ENCODE measurements around the gene MT1E.

The MT1E gene

DNA sequence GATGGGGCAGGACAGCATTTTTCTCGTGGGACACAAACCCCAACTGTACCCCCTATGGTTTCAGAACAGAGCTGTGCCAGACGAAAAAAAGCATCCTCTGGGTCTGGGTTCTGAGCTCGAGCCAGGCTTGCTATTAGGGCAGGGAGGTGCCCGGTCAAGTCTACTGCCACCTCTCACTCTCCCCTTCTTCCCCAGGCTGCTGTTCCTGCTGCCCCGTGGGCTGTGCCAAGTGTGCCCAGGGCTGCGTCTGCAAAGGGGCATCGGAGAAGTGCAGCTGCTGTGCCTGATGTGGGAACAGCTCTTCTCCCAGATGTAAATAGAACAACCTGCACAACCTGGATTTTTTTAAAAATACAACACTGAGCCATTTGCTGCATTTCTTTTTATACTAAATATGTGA lies 1.1 kb downstream of the MT1E start:
- no peak for DNase-seq (ENCODE audit: low read depth, low spot score)

DNA sequence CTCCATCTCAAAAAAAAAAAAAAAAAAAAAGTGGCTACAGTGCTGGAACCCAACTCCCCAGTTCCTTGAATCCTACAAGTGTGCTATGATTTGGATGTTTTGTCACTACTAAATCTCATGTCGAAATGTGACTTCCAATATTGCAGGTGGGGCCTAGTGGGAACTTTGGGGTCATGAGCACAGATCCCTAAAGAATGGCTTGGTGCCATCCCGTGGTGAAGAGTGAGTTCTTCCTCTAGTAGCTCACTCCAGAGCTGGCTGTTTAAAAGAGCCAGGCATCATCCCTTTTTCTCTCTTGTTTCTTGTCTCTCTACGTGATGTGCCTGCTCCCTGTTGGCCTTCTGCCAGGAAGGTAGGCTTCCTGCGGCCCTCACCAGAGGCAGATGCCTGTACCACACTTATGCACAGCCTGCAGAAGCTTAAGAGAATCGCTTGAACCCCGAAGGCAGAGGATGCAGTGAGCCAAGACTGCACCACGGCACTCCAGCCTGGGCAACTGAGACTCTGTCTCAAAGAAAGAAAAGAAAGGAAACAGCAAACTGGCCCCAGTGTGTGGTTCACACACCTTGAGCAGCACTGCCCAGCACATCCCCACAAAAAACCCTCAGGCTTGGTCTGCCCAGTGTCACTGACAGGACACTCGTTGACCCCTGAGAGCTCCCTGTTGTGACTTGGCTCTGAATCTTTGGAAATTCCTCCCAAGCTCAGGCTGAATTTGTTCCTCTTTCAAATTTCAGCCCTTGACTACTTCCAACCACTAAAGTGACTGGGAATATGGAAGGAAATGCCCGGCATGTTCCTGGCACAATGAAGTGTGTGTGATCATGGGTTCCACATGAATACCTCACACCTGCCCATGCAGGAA lies 3.1 kb downstream of the MT1E start:
- no peak for DNase-seq (ENCODE audit: low read depth, low spot score)

DNA sequence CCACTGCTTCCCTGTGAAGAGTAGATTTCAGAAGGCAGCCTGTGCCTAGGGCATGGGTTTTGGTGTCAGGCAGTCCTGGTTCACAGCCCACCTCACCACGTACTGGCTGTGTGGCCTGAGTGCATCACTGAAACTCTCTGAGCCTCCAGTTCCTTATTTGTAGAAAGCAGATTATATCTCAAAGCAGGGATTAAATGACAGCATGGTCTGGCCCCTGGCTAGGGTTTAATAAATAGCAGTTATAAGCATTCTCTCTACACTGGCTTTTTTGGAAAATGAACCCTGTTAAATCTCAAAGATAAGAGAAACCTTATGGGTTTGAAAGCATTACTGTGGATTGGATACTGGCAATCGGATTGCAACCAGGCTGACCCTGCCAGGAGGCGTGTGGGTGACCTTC lies 4.0 kb downstream of the MT1E start:
- DNase-seq (ENCODE audit: low read depth, low spot score) = no peak

DNA sequence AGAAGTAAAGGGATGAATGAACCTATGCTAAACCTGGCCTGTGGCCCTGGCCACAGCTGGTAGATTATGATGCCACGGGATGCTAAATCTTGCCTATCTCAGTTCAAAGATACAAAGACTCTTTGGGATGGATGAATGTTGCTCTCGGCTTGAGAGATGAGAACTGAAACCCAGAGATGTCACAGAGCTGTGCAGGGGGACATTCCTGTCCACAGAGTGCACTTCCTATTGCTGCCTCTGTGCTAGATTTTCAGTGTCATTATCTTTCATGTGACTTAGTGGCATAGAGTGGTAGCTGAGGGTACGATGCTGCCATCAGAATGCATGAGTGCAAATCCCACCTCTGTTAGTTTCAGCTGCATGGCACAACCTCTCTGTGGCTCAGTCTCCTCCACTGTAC lies 4.6 kb downstream of the MT1E start:
- no peak for DNase-seq (ENCODE audit: low read depth, low spot score)

DNA sequence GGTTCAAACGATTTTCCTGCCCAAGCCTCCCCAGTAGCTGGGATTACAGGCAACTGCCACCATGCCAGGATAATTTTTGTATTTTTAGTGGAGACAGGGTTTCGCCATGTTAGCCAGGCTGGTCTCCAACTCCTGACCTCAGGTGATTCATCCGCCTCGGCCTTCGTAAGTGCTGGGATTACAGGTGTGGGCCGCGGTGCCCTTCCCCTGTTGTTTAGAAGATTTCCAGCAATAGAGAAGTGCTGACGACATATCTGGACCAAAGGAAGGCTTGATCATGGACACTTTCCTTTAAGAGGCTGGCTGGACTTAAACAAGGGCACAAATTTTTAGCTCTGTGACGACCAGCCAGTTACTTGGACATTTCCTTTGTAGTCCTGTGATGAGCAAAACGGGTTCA lies 5.6 kb downstream of the MT1E start:
- no peak for DNase-seq (ENCODE audit: low read depth, low spot score)

DNA sequence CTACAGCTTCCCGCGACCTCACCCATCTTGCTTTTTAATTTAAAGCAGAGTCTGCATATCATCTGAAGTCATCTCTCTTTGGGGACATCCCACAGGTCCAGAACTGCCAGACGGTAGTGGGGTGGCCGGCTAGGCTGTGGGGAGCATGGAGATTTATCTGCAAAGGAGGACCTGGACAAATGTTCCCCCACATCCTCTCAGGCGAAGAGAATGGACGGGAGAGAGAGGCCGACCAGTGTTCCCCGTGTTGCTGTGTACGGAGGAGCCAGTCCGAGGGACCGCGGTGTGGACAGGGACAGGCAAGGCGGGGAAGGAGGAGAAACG lies 6.2 kb downstream of the MT1E start:
- no peak for DNase-seq (ENCODE audit: low read depth, low spot score)

DNA sequence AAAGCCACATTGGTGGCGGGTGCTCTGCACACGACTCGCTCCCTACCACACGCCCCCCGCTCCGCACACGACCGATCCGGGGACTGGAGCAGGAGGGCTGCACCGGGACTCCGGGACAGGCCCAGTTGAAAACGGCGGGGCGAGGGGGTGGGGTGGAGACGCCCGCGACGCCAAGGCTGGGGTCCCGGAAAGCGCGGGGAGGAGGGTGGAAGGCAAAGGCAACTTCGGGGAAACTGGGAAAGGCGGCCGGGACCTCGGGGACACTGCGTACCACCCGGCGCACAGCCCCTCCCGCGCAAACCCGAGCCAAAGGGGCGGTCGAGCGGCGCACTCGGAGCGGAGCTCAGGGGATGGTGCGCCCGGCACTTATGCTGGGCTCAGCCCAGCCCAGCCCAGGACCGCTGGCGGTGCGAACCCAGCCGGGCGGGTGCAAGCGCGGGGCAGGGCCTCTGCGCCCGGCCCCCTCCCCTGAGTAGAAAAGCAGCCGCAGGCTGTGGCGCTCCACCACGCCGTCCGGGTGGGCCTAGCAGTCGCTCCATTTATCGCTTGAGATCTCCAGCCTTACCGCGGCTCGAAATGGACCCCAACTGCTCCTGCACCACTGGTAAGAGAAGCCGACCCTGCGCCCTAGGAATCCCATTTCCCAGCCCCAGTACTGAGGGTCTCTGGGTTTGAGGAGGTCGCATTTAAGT lies 6.7 kb downstream of the MT1E start, which contains the start of gene MT1M:
Gene MT1M, plus strand, starts transcription at position 504 of the 692 bp plus-strand sequence. Its CDS starts 73 bp downstream, at position 577.
- no peak for DNase-seq (ENCODE audit: low read depth, low spot score)

DNA sequence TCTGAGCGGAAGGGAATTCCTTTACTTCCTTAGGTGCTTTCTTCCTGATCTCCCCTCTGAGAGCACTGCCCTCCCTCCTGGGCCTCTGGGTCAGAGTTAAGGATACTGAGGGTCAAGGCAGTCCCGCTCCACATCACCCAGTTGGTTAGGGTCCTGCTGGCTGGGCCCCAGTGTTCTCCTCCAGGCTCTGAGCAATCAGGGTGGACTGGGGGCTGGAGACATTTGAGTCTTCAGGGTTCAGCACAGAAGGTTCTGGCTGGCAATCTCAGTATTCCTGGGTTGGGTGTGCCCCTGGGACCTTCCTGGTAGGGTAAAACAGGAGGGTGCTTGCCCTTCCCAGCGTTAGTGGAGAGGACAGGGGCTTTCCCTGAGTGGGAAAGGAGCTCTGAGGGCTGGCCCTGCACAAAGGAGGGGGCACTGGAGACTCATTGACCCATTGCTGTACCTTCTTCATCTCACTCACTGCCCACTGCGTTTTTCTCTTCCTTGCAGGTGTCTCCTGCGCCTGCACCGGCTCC lies 7.3 kb downstream of the MT1E start:
- no peak for DNase-seq (ENCODE audit: low read depth, low spot score)

DNA sequence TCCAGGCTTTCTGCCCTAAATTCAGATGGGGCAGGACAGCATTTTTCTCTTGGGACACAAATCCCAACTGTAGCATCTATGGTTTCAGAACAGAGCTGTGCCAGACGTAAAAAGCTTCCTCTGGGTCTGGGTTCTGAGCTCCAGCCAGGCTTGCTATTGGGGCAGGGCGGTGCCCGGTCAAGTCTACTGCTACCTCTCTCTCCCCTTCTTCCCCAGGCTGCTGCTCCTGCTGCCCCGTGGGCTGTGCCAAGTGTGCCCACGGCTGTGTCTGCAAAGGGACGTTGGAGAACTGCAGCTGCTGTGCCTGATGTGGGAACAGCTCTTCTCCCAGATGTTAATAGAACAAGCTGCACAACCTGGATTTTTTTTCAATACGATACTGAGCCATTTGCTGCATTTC lies 8.0 kb downstream of the MT1E start:
- DNase-seq (ENCODE audit: low read depth, low spot score) = no peak

DNA sequence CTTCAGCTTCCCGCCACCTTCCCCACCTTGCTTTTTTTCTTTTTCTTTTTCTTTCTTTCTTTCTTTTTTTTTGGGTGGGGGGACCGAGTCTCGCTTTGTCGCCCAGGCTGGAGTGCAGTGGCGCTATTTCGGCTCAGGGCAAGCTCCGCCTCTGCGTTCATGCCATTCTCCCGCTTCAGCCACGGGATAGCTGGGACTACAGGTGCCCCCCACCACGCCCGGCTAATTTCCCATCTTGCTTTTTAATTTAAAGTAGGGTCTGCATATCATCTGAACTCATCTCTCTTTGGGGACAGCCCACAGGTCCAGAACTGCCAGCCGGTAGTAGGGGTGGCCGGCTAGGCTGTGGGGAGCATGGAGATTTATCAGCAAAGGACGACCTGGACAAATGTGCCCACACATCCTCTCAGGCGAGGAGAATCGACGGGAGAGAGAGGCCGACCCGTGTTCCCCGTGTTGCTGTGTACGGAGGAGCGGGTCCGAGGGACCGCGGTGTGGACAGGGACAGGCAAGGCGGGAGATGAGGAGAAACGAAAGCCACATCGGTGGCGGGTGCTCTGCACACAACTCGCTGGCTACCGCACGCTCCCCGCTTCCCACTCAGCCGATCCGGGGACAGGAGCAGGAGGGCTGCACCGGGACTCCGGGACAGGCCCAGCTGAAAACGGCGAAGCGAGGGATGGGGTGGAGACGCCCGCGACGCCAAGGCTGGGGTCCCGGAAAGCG lies 9.3 kb downstream of the MT1E start:
- no peak for DNase-seq (ENCODE audit: low read depth, low spot score)

DNA sequence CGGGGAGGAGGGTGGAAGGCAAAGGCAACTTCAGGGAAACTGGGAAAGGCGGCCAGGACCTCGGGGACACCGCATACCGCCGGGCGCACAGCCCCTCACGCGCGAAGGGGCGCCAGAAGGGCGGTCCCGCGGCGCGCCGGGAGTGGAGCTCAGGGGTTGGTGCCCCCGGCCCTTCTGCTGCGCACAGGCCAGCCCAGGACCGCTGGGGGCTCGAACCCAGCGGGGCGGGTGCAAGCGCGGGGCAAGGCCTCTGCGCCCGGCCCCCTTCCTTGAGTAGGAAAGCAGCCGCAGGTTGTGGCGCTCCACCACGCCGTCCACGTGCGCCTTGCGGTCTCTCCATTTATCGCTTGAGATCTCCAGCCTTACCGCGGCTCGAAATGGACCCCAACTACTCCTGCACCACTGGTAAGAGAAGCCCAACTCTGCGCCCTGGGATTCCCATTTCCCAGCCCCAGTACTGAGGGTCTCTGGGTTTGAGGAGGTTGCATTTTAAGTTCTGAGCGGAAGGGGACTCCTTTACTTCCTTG lies 9.9 kb downstream of the MT1E start:
- no peak for DNase-seq (ENCODE audit: low read depth, low spot score)

DNA sequence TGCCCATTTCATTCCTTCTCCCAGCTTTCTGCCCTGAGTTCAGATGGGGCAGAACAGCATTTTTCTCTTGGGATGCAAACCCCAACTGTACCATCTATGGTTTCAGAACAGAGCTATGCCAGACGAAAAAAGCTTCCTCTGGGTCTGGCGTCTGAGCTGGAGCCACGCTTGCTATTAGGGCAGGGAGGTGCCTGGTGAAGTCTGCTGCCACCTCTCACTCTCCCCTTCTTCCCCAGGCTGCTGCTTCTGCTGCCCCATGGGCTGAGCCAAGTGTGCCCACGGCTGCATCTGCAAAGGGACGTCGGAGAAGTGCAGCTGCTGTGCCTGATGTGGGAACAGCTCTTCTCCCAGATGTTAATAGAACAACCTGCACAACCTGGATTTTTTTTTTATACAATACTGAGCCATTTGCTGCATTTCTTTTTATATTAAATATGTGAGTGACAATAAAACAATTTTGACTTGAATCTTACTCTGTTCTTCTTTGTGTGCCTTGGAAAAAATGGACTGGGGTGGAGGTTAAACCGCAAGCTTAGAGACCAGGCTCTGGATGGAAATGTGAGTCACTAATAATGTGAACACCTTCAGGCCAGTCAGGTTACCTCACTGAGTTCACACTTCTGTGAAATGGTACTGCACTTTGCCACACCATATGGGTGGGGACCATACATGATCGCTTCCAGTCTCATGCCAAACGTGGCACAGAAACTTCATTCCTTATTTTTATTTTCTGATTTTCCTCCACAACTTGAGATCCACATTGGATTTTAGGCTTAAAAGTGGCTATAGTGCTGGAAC lies 11.2 kb downstream of the MT1E start:
- DNase-seq (ENCODE audit: low read depth, low spot score) = no peak

DNA sequence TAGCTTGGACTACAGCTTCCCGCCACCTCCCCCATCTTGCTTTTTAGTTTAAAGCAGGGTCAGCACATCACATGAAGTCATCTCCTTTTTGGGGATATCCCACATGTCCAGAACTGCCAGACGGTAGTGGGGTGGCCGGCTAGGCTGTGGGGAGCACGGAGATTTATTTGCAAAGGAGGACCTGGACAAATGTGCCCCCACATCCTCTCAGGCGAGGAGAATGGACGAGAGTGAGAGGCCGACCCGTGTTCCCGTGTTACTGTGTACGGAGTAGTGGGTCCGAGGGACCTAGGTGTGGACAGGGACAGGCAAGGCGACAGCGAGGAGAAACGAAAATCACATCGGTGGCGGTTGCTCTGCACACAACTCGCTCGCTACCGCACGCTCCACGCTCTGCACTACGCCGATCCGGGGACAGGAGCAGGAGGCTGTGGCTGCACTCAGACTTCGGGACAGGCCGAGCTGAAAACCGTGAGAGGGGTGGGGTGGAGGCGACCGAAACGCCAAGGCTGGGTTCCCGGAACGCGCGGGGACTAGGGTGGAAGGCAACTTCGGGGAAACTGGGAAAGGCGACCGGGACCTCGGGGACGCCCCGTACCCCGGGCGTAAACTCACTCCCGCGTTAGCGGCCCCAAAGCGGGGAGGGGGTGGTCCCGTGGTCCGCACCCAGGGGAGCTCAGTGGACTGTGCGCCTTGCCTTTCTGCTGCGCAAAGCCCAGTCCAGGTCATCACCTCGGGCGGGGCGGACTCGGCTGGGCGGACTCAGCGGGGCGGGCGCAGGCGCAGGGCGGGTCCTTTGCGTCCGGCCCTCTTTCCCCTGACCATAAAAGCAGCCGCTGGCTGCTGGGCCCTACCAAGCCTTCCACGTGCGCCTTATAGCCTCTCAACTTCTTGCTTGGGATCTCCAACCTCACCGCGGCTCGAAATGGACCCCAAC lies 12.5 kb downstream of the MT1E start, which contains the start of gene MT1A:
Gene MT1A, plus strand, starts transcription at position 853 of the 937 bp plus-strand sequence. Its CDS starts 73 bp downstream, at position 926.
- DNase-seq (ENCODE audit: low read depth, low spot score) = no peak

DNA sequence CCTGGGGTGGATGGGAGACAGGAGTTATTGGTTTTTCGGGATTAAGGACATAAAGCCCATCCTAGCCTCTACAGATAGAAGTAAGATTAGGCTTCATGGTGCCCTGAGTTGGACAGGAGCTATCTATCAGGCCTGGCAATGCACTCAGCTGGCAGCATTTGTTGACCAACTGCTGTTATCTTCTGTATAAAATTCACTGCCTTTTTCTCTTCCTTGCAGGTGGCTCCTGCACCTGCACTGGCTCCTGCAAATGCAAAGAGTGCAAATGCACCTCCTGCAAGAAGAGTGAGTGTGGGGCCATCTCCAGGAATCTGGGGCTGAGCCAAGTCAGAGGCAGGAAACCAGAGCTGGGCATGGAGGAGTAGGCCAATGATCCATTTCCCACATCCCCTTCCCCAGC lies 13.5 kb downstream of the MT1E start:
- no peak for DNase-seq (ENCODE audit: low read depth, low spot score)

DNA sequence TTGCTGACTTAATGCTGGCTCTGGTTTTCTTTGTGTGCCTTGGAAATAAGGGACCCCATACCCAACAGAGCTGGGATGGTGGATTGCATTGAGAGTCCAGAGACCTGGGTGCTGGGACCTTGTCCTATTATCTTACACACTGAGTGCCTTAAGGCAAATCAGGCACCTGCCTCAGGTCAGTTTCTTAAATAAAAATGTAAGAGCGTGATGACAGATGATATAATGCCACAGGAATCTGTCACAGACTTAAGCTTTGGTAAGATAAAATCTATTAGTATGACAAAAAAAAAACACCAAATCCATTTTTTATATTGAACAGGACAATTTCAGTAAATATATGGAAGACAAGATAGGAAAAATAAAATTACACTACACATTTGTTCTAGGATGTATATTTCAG lies 14.5 kb downstream of the MT1E start:
- no peak for DNase-seq (ENCODE audit: low read depth, low spot score)

DNA sequence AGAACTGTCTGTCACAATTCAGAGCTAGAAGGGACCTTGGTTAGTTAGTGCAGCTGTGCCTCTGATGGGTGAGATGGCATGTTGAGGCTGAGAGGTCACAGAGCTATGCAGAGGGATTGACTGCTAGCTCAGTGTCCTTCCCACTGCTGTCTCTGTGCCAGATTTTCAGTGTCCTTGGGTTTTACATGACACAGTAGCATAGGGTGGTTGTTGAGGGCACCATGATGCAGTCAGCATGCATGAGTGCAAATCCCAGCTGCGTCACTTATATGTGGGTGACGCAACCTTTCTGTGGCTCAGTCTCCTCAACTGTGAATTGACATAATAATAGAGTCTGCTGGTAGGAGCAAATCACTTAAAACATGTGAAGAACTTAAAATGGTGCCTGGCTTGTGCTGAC lies 15.6 kb downstream of the MT1E start:
- DNase-seq (ENCODE audit: low read depth, low spot score) = no peak

DNA sequence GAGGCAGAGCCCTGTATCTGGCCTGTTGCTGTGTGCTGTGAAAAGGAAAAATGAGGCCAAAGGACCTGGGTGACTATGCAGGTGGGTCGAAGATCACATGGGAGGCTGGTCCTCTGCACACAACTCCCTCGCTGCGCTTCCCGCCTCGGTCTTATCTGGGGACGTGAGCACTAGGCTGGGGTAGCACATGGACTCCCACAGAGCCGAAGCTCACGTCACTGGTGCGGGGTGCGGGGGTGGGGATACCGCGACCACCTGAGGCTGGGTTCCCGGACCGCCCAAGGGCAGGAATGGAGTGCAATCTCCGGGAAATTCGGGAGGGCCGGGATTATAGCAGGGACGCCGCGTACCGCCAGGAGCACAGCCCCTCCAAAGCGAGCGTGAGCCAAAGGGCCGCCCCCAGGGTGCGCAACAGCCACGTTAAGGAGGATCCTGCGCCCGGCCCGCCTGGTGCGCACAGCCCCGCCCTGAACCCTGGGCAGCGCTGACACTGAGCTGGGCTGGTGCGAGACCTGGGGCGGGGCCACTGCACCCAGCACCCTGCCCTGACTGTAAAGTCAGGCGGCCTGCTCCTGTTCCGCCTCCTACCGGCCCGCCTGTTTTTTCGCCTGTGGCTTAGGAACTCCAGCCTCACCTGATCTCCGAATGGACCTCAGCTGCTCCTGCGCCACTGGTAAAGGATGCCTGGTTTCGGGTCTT lies 17.6 kb downstream of the MT1E start:
- DNase-seq (ENCODE audit: low read depth, low spot score) = no peak

DNA sequence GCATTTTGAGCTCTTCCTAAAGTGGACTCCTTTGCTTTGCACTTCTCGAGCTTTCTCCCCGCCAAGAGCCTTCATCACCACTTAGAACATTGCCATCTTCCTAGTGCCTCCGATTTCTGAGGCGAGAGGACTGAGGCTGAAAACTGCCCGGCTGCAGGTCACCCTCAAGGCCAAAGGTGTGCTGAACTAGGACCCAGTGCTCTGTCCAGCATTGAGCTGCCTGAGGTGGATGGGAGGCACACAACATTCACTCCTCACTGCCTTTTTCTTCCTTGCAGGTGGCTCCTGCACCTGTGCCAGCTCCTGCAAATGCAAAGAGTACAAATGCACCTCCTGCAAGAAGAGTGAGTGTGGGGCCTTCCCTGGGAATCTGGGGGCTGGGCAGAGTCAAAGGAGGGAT lies 18.3 kb downstream of the MT1E start:
- no peak for DNase-seq (ENCODE audit: low read depth, low spot score)

DNA sequence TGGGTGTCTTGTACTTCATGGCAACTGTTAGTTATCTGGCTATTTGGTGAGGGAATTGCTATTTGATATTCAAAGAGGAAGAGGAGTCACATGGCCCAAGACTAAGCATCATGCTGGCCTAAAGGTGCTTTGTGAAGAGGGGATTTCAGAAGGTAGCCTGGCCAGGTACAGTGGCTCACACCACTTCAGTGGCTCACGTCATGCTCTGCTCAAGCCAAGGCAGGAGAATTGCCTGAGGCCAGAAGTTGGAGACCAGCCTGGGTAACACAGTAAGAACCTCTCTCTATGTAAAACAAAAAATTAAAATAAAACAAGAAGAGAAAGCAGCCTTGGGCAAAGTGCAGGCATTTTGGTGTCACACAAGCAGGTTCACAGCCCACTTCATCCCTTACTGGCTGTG lies 19.7 kb downstream of the MT1E start:
- DNase-seq (ENCODE audit: low read depth, low spot score) = no peak
